Neural cell (in vitro differentiated cells): ENCODE results near the gene WWTR1. TPM values are rescaled to one million over a fixed set of nuclear protein-coding genes. Genes with fewer than 3 reads are reported as not detected.

ENCODE experiments used
- H2AFZ ChIP-seq: fragments of 200-600, 300-800 bp; sonication (generic), shearing (Covaris generic); 2 replicates; pipeline ENCODE4 v1.6.0; 2014; ENCODE audit warnings: low read depth, mild to moderate bottlenecking, antibody characterized with exemption, low read length, moderate library complexity
- H3F3A ChIP-seq: fragments of 200-600 bp; shearing (Covaris generic); 2 replicates; pipeline ENCODE4 v1.6.1; 2016; ENCODE audit warnings: mild to moderate bottlenecking, moderate library complexity, mixed read lengths, antibody characterized with exemption, low read length; ENCODE audit not compliant: insufficient read depth, poor library complexity, severe bottlenecking
- H3K27ac ChIP-seq: fragments of 200-600, 300-800 bp; sonication (generic), shearing (Covaris generic); 2 replicates; pipeline ENCODE4 v1.5.1; 2014; ENCODE audit warnings: mild to moderate bottlenecking, low read length, moderate library complexity
- H3K27me3 ChIP-seq: fragments of 300-800, 200-600 bp; sonication (generic), shearing (Covaris generic); 2 replicates; pipeline ENCODE4 v1.6.0; 2014; ENCODE audit warnings: mild to moderate bottlenecking, low read depth, low read length, moderate library complexity; ENCODE audit not compliant: insufficient read depth
- H3K36me3 ChIP-seq: fragments of 300-800, 200-600 bp; sonication (generic), shearing (Covaris generic); 2 replicates; pipeline ENCODE4 v1.5.1; 2014; ENCODE audit warnings: mild to moderate bottlenecking, antibody characterized with exemption, low read length, moderate library complexity; ENCODE audit not compliant: insufficient read depth
- H3K4me2 ChIP-seq: fragments of 300-800, 200-600 bp; sonication (generic), shearing (Covaris generic); 2 replicates; pipeline ENCODE4 v1.6.0; 2014; ENCODE audit warnings: mild to moderate bottlenecking, low read length
- H3K4me3 ChIP-seq: fragments of 300-800, 200-600 bp; sonication (generic), shearing (Covaris generic); 2 replicates; pipeline ENCODE4 v1.5.1; 2014; ENCODE audit warnings: mild to moderate bottlenecking, low read length, moderate library complexity
- H3K79me2 ChIP-seq: fragments of 200-600 bp; shearing (Covaris generic); replicated peaks from 2 replicates; pipeline ENCODE4 v1.6.0; 2014; ENCODE audit warnings: mild to moderate bottlenecking, low read length, moderate library complexity; ENCODE audit not compliant: insufficient read depth
- H3K9ac ChIP-seq: fragments of 300-800, 200-600 bp; sonication (generic), shearing (Covaris generic); 2 replicates; pipeline ENCODE4 v1.6.1; 2016; ENCODE audit warnings: mild to moderate bottlenecking, low read length, mixed read lengths
- H3K9me2 ChIP-seq: fragments of 200-600 bp; shearing (Covaris generic); 2 replicates; pipeline ENCODE4 v1.6.1; 2016; ENCODE audit warnings: mild to moderate bottlenecking, low read length, mixed read lengths; ENCODE audit not compliant: insufficient read depth
- H3K9me3 ChIP-seq: fragments of 200-600, 300-800 bp; sonication (generic), shearing (Covaris generic); 2 replicates; pipeline ENCODE4 v1.6.1; 2016; ENCODE audit warnings: mild to moderate bottlenecking, mixed run types, low read length, moderate library complexity, mixed read lengths
- H4K20me1 ChIP-seq: fragments of 200-600 bp; shearing (Covaris generic); 2 replicates; pipeline ENCODE4 v1.6.1; 2016; ENCODE audit warnings: mild to moderate bottlenecking, mixed run types; ENCODE audit not compliant: insufficient read depth
- CTCF ChIP-seq: fragments of 450-650 bp; IDR thresholded peaks from 2 replicates; pipeline ENCODE4 v1.5.1; 2014; ENCODE audit warnings: antibody characterized with exemption, mild to moderate bottlenecking, moderate library complexity; ENCODE audit not compliant: poor library complexity, severe bottlenecking
- EP300 ChIP-seq: fragments of 450-650 bp; conservative IDR thresholded peaks from 2 replicates; pipeline ENCODE4 v1.6.1; 2014; ENCODE audit warnings: antibody characterized with exemption, mild to moderate bottlenecking, moderate library complexity; ENCODE audit not compliant: poor library complexity, severe bottlenecking
- EZH2 ChIP-seq: fragments of 200-600, 300-800 bp; shearing (Covaris generic), sonication (generic); IDR thresholded peaks from 2 replicates; pipeline ENCODE4 v1.6.1; 2014; ENCODE audit warnings: antibody characterized with exemption, low read length, borderline replicate concordance, mild to moderate bottlenecking; ENCODE audit not compliant: insufficient read depth, poor library complexity, severe bottlenecking
- MXI1 ChIP-seq: fragments of 450-650 bp; conservative IDR thresholded peaks from 2 replicates; pipeline ENCODE4 v1.6.1; 2014; ENCODE audit warnings: antibody characterized with exemption, mild to moderate bottlenecking; ENCODE audit not compliant: poor library complexity, severe bottlenecking
- POLR2AphosphoS5 ChIP-seq: IDR thresholded peaks from 2 replicates; pipeline ENCODE4 v1.6.1; 2012
- RAD21 ChIP-seq: fragments of 450-650 bp; conservative IDR thresholded peaks from 2 replicates; pipeline ENCODE4 v1.6.1; 2014; ENCODE audit warnings: antibody characterized with exemption, mild to moderate bottlenecking, moderate library complexity
- SMC3 ChIP-seq: fragments of 450-650 bp; conservative IDR thresholded peaks from 2 replicates; pipeline ENCODE4 v1.6.1; 2014; ENCODE audit warnings: antibody characterized with exemption, mild to moderate bottlenecking, moderate library complexity; ENCODE audit not compliant: poor library complexity
- TAF1 ChIP-seq: IDR thresholded peaks from 2 replicates; pipeline ENCODE4 v1.6.1; 2012; ENCODE audit warnings: low read depth
- polyA plus RNA-seq: library from polyadenylated mRNA; depleted of rRNA; stranded (reverse); fragments of >200 nt; gene quantifications from 2 replicates; pipeline ENCODE4 v1.2.3, GENCODE V29; 2014
- TF ChIP-seq, protein P1 (sequence below): IDR thresholded peaks from 2 replicates; pipeline ENCODE4 v1.6.1; 2012; ENCODE audit warnings: borderline replicate concordance

The WWTR1 gene
- polyA plus RNA-seq, 1 donor from 2014 or later, result 0.97 TPM

DNA sequence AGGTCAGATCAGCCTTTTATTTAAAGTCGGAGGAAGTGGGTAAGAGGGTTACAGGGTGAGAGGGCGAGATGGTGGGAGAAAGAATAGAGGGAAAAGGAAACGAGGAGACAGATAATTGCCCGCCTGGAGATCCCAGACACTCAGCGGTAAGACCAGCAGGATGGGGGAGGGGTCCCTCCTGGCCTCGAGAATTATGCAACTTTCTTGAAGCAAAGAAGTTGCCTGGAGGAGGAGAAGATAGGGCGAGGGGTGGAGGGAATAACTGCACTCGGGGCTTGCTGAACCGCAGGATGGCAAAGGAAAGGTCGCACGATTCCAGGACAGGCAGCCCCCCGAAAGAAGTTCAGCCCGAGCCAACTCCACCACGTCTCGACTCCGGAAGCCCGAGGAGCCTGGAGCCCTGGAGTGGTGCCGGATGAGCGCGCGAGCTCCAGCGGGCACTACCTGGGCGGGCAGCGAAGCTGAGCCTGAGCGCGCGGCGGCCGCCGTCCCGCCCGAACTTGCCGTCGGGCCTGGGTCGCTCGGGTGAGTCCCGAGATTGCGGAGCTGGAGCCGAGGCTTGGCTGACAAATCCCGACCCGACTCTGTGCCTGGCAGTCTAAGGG is 402 bp downstream of the WWTR1 start:
- Histone ChIP-seq H3K79me2 (no peaks in the 10 kb centered on the region), H3K27ac (no peak overlapping the region), H2AFZ (no peak overlapping the region), H4K20me1 (no peaks in the 10 kb centered on the region), H3K36me3 (no peaks in the 10 kb centered on the region), H3K9me2 (no peaks in the 10 kb centered on the region), H3K4me3 (peak overlapping the region; percentile 60), H3K27me3 (peaks cover 29% of the 10 kb centered on the region), H3K9me3 (no peaks in the 10 kb centered on the region), H3K9ac (no peak overlapping the region), H3K4me2 (no peak overlapping the region), H3F3A (no peaks in the 10 kb centered on the region)
- TF ChIP-seq EZH2 (peak; percentile 15), EP300 (no peak)

GRCh38 chr3:149655826-149656574 is 1.8 kb downstream of the WWTR1 start:
- H3K9ac ChIP-seq, result no peak overlapping the region
- H3K9me2 ChIP-seq, result no peaks in the 10 kb centered on the region
- no peaks in the 10 kb centered on the region for H3K36me3 ChIP-seq
- H3K4me2 ChIP-seq, result no peak overlapping the region
- no peak overlapping the region for H3K27ac ChIP-seq
- no peaks in the 10 kb centered on the region for H3K79me2 ChIP-seq
- TF ChIP-seq MXI1 (no peak), EZH2 (no peak), RAD21 (no peak), EP300 (no peak), CTCF (no peak), TAF1 (no peak), POLR2AphosphoS5 (no peak), SMC3 (no peak)
- TF ChIP-seq, protein P1, sequence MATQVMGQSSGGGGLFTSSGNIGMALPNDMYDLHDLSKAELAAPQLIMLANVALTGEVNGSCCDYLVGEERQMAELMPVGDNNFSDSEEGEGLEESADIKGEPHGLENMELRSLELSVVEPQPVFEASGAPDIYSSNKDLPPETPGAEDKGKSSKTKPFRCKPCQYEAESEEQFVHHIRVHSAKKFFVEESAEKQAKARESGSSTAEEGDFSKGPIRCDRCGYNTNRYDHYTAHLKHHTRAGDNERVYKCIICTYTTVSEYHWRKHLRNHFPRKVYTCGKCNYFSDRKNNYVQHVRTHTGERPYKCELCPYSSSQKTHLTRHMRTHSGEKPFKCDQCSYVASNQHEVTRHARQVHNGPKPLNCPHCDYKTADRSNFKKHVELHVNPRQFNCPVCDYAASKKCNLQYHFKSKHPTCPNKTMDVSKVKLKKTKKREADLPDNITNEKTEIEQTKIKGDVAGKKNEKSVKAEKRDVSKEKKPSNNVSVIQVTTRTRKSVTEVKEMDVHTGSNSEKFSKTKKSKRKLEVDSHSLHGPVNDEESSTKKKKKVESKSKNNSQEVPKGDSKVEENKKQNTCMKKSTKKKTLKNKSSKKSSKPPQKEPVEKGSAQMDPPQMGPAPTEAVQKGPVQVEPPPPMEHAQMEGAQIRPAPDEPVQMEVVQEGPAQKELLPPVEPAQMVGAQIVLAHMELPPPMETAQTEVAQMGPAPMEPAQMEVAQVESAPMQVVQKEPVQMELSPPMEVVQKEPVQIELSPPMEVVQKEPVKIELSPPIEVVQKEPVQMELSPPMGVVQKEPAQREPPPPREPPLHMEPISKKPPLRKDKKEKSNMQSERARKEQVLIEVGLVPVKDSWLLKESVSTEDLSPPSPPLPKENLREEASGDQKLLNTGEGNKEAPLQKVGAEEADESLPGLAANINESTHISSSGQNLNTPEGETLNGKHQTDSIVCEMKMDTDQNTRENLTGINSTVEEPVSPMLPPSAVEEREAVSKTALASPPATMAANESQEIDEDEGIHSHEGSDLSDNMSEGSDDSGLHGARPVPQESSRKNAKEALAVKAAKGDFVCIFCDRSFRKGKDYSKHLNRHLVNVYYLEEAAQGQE, result no peak
- H2AFZ ChIP-seq, result no peak overlapping the region
- no peaks in the 10 kb centered on the region for H3F3A ChIP-seq
- H4K20me1 ChIP-seq, result no peaks in the 10 kb centered on the region
- H3K9me3 ChIP-seq, result no peaks in the 10 kb centered on the region
- peaks cover 29% of the 10 kb centered on the region for H3K27me3 ChIP-seq
- no peak overlapping the region for H3K4me3 ChIP-seq
